Measurements from ENCODE around the gene FAM174B.

FAM174B gene

DNA sequence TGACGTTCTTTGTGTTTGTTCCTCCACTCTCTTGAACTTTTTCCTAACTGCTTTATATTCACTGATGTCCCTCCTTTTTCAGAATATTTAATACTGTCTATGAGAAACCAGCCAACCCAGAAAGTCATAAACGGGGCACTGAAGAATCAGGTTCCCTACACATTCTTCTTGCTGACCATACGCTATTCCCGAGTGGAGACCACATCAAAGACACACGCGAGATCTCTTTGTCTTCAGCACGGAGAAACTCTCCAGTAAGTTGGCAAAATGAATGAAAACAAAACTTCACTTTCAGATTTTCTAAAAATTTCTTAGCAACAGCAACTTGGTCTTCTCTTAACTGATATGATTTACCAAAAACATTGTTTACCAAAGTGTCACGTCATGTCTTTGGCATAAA lies 22.6 kb downstream of the FAM174B start:
- DNase-seq: no peak
- no peaks in the 10 kb centered on the region for H4K20me1 ChIP-seq (ENCODE audit: insufficient read depth, low read length)
- TF ChIP-seq EZH2phosphoT487 (IDR thresholded peaks at IDR 0.05; ENCODE audit: low read length) (no peak), EZH2 (optimal IDR thresholded peaks at IDR 0.05; ENCODE audit: low read depth, low read length) (no peak), CTCF (IDR thresholded peaks at IDR 0.05; ENCODE audit: low read length) (no peak)

DNA sequence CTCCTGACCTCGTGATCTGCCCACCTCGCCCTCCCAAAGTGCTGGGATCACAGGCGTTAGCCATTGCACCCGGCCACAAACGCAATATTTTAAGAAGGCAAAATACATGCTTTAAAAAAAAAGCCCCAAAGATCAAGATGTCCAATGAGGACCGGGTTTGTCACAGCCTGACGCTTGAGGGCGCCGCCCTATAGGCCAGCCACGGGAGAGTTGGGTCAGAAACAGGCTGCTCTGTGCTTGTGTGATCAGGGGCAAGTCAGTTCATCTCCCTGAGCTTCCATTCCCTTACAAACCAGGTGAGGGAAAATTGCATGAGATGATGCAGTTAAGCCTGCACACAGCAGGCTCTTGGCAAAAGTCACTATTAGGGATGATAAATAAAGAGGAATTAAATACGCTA lies 23.9 kb downstream of the FAM174B start:
- TF ChIP-seq CTCF (IDR thresholded peaks at IDR 0.05; ENCODE audit: low read length) (peak; percentile 22), EZH2 (optimal IDR thresholded peaks at IDR 0.05; ENCODE audit: low read depth, low read length) (no peak)
- no peak overlapping the region for H3K4me3 ChIP-seq (ENCODE audit: low read length)
- H3K27ac ChIP-seq (ENCODE audit: low read length): no peak overlapping the region
- no peak overlapping the region for H3K4me2 ChIP-seq (ENCODE audit: low read depth, low read length)
- H3K9me3 ChIP-seq (replicated peaks; ENCODE audit: insufficient read depth, low read length): no peaks in the 10 kb centered on the region
- no peaks in the 10 kb centered on the region for H3K27me3 ChIP-seq (replicated peaks; ENCODE audit: insufficient read depth, low read length)
- H4K20me1 ChIP-seq (ENCODE audit: insufficient read depth, low read length): no peaks in the 10 kb centered on the region
- no peak overlapping the region for H2AFZ ChIP-seq (ENCODE audit: low read length)
- no peaks in the 10 kb centered on the region for H3F3A ChIP-seq (ENCODE audit: insufficient read depth, low read length)
- DNase-seq: no peak
- H3K9me2 ChIP-seq (replicated peaks; ENCODE audit: insufficient read depth, low read length): no peaks in the 10 kb centered on the region
- peaks cover 80% of the 10 kb centered on the region for H3K79me2 ChIP-seq (ENCODE audit: low read length)
- H3K4me1 ChIP-seq (ENCODE audit: low read length): peaks cover 8% of the 10 kb centered on the region
- no peak overlapping the region for H3K9ac ChIP-seq (ENCODE audit: low read length)
- peaks cover 6% of the 10 kb centered on the region; the same call in 1 of the 2 replicates for H3K36me3 ChIP-seq (replicated peaks; ENCODE audit: insufficient read depth, low read length)

More for the DNA sequence above, 22.6 kb downstream of the FAM174B start:
- Histone ChIP-seq H2AFZ (ENCODE audit: low read length) (no peak overlapping the region), H3F3A (ENCODE audit: insufficient read depth, low read length) (peaks cover 10% of the 10 kb centered on the region), H3K9me3 (replicated peaks; ENCODE audit: insufficient read depth, low read length) (no peaks in the 10 kb centered on the region), H3K9me2 (replicated peaks; ENCODE audit: insufficient read depth, low read length) (no peaks in the 10 kb centered on the region), H3K4me3 (ENCODE audit: low read length) (no peak overlapping the region), H3K9ac (ENCODE audit: low read length) (no peak overlapping the region), H3K4me1 (ENCODE audit: low read length) (peaks cover 18% of the 10 kb centered on the region), H3K79me2 (ENCODE audit: low read length) (peaks cover 83% of the 10 kb centered on the region), H3K27ac (ENCODE audit: low read length) (no peak overlapping the region), H3K36me3 (replicated peaks; ENCODE audit: insufficient read depth, low read length) (peaks cover 6% of the 10 kb centered on the region; the same call in 1 of the 2 replicates), H3K4me2 (ENCODE audit: low read depth, low read length) (no peak overlapping the region), H3K27me3 (replicated peaks; ENCODE audit: insufficient read depth, low read length) (no peaks in the 10 kb centered on the region)

- Histone ChIP-seq H3K9ac (ENCODE audit: low read length) (no peak overlapping the region), H3K4me1 (ENCODE audit: low read length) (peaks cover 11% of the 10 kb centered on the region), H3F3A (ENCODE audit: insufficient read depth, low read length) (peaks cover 3% of the 10 kb centered on the region; the same call in 1 of the 2 replicates), H3K4me2 (ENCODE audit: low read depth, low read length) (no peak overlapping the region), H2AFZ (ENCODE audit: low read length) (no peak overlapping the region), H3K79me2 (ENCODE audit: low read length) (peaks cover 72% of the 10 kb centered on the region), H3K27me3 (replicated peaks; ENCODE audit: insufficient read depth, low read length) (no peaks in the 10 kb centered on the region), H4K20me1 (ENCODE audit: insufficient read depth, low read length) (no peaks in the 10 kb centered on the region), H3K9me2 (replicated peaks; ENCODE audit: insufficient read depth, low read length) (no peaks in the 10 kb centered on the region), H3K9me3 (replicated peaks; ENCODE audit: insufficient read depth, low read length) (no peaks in the 10 kb centered on the region), H3K27ac (ENCODE audit: low read length) (no peak overlapping the region), H3K36me3 (replicated peaks; ENCODE audit: insufficient read depth, low read length) (peaks cover 6% of the 10 kb centered on the region; the same call in 1 of the 2 replicates), H3K4me3 (ENCODE audit: low read length) (no peak overlapping the region)
- DNase-seq: no peak
- TF ChIP-seq EZH2phosphoT487 (IDR thresholded peaks at IDR 0.05; ENCODE audit: low read length) (no peak), CTCF (IDR thresholded peaks at IDR 0.05; ENCODE audit: low read length) (no peak), EZH2 (optimal IDR thresholded peaks at IDR 0.05; ENCODE audit: low read depth, low read length) (no peak)
Measured at GRCh38 chr15:92629975-92630626, 25.5 kb downstream of the FAM174B start.

Data from MM.1S (cell line).